HG02623 (cell line): Measurements from ENCODE around the gene TRIP11.

Experiments used
- ATAC-seq: cut with Tn5 transposase; IDR thresholded peaks from one replicate; pipeline ENCODE4 v1.9.1; 2021; ENCODE audit warnings: moderate library complexity; ENCODE audit not compliant: unreplicated experiment

Gene TRIP11

GRCh38 chr14:91956616-91957015 is 83.2 kb downstream of the TRIP11 start:
- no peak for ATAC-seq

- ATAC-seq = no peak
These were observed 84.7 kb downstream of the TRIP11 start for GRCh38 chr14:91955168-91955567.

GRCh38 chr14:91953170-91953985 is 86.5 kb downstream of the TRIP11 start:
- ATAC-seq = no peak

- no peak for ATAC-seq
These were observed 92.2 kb downstream of the TRIP11 start, which contains the start of gene FBLN5 for GRCh38 chr14:91947475-91948184. FBLN5 (minus strand) TSS chr14:91947694; CDS start chr14:91947229, 465 bp downstream.

- no peak for ATAC-seq
These were observed 93.0 kb downstream of the TRIP11 start for GRCh38 chr14:91946622-91947474.

- ATAC-seq = no peak
These were observed 93.9 kb downstream of the TRIP11 start for GRCh38 chr14:91945751-91946621.

- ATAC-seq = no peak
These were observed 96.9 kb downstream of the TRIP11 start for GRCh38 chr14:91942946-91943345.

GRCh38 chr14:91942128-91942527 is 97.7 kb downstream of the TRIP11 start:
- no peak for ATAC-seq

GRCh38 chr14:91940209-91940608 is 99.7 kb downstream of the TRIP11 start:
- no peak for ATAC-seq

GRCh38 chr14:91935586-91935985 is 104.3 kb downstream of the TRIP11 start:
- no peak for ATAC-seq

GRCh38 chr14:91934554-91935285 is 105.1 kb downstream of the TRIP11 start:
- ATAC-seq = no peak

- no peak for ATAC-seq
These were observed 108.3 kb downstream of the TRIP11 start for GRCh38 chr14:91931478-91932088.

- no peak for ATAC-seq
These were observed 110.2 kb downstream of the TRIP11 start for GRCh38 chr14:91929700-91930099.

GRCh38 chr14:91927800-91928199 is 112.1 kb downstream of the TRIP11 start:
- no peak for ATAC-seq

GRCh38 chr14:91927191-91927590 is 112.7 kb downstream of the TRIP11 start:
- ATAC-seq = no peak

GRCh38 chr14:91926131-91926890 is 113.5 kb downstream of the TRIP11 start:
- no peak for ATAC-seq

- no peak for ATAC-seq
These were observed 114.1 kb downstream of the TRIP11 start for GRCh38 chr14:91925727-91926121.

- no peak for ATAC-seq
These were observed 114.7 kb downstream of the TRIP11 start for GRCh38 chr14:91925001-91925726.
